Measurements from ENCODE around the gene FAM162A.

The FAM162A gene

DNA sequence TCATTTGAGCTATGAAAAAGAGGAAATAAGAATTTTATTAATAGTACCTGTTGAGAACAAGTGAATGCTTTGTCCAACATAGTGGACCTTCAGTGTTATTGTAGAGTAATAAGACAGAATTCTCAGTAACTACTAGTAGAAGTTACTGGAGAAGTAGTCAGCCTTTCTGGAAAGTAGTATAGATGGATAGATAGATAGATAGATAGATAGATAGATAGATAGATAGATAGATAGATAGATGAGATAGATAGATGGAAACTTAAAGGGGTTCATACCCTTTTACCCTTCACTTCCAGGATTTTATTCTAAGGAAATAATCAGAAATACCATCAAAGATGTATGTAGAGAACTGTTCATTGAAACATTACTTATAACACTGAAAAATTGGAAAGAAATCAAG is 5.2 kb downstream of the FAM162A start:
- no peak for DNase-seq (ENCODE audit: low read depth)

DNA sequence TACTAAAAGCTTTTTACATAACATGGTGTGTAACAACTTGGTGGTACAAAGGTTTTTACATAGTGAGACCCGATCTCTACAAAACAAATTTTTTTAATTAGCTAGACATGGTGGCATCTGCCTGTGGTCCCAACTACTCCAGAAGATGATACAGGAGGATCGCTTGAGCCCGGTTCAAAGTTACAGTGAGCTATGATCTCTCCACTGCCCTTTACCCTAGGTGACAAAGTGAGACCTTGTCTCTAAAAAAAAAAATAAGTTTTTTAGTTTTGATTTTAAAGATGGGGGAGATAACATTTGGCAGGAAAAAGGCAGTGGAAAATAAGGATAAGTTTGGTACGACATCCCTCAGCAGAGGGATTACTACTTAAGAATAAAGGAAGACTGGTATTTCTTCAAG is 5.9 kb downstream of the FAM162A start:
- no peak for DNase-seq (ENCODE audit: low read depth)

DNA sequence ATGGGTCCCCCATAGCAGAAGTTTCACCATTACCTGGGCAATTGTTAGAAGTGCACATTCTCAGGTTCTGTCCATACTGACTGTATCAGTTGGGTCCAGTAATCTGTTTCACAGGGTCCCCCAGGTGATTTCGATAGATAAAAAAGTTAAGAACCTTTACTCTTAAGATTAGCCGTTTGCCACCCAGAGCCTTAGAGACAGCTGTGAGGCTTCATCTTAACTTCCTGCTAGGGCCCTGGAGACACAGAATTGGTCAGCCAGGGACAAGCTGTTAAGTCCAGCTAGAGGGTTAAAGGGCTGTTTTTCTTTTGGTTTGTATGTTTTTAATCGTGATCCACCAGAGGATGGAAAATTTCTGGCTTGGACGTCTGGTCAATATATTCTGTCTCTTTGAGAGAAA is 6.7 kb downstream of the FAM162A start:
- DNase-seq (ENCODE audit: low read depth) = no peak

DNA sequence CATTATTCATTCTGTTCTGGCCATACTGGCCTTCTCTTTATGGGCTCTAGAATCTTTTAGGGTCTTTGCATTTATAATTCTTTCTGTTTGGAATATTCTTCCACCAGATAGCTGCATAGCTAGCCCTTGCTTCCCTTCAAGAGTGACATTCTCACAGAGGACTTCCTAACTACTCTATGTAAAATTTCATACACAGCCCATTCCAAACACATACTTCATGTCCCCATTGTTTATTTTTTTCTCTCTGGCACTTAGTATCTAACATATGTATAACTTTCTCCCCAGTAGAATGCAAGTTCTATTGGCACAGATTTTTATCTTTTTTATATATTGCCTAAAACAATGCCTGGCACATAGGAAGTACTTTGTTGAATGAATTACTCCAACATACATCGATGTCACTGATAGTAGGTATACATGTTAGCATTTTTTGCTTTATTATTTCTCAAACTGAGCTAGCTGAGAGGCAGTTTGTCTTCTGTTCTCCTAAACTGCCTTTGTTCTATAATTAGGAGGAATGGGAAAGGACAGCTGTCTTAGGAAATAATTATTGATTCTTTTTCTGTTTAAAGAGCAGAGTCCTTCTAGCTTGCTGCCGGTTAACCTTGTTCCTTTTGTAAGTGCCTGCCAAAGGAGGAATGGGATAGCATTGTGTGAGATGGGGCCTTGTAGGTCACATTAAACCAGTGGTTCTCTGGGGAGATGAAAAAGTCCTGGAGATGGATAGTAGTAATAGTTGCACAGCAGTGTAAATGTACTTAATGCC is 7.9 kb downstream of the FAM162A start:
- no peak for DNase-seq (ENCODE audit: low read depth)

DNA sequence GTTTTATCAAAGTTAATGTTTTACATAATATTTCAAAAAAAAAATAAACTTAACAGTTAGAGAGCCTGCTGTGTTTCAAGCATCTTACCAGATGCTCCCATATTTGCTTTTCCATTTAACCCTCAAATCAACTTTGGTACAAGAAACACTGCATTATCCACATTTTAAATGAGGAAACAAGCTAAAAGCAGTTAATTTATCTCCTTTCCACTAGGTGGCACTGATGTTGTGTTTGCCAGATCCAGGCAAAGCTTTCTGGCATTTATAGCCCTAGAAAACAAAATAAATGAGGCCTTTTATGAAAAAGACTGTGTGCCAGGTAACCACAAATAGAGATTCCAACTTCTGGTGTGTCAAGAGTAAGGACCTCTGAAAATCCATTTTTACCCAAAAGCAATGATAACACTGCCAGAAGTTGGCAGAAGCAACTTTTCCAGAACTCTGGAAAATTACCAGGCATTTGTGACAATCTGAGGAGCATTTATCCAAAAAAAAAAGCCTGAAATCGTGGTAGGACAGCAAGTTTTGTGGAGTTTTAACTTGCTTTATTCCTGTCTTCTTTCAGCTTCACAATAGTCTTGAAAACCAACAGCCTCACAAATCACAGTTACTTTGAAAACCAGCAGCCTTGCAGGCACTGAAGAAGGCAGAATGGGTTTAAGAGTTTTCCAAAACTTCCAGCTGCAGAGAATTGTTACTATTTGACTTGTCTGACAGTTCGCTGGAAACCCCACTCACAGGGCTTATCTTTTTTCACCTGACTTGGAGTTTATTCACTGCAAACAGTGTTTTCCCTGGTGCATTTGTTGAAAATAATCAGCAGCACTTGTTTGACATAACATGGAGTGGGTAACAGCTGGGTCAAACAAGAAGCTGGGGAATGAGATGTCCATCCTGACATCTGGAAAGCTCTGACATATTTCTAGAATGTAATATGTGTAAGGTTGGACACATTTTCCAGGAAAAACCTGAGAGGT is 9.2 kb downstream of the FAM162A start:
- DNase-seq (ENCODE audit: low read depth) = no peak

DNA sequence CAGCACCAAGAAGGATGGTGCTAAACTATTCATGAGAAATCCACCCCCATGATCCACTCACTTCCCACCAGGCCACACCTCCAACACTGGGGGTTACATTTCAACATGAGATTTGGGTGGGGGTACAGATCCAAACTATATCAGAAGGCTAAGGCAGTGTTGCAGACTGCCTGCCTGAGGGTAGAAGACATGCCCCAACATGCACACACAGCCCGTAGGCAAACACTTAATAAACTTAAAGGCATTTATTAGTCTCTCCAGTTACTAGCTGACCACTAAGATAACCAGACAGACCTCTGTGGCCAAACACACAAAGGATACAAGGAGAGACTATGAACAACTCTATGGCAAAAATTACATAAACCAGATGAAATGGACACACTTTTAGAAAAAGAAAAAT is 10.2 kb downstream of the FAM162A start:
- DNase-seq (ENCODE audit: low read depth) = no peak

DNA sequence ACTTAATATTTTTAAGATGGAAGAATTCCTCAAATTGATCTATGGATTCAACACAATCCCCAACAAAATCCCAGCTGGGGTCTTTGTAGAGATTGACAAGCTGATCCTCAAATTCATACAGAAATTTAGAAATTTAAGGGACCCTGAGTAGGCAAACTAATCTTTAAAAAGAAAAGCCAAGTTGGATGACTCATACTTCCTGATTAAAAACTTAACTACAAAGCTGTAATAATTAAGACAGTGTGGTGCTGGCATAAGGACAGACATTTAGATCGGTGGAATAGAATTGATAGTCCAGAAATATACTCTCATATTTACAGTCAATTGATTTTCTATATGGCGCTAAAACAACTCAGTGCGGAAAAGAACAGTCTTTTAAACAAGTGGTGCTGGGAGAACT is 11.6 kb downstream of the FAM162A start:
- no peak for DNase-seq (ENCODE audit: low read depth)

DNA sequence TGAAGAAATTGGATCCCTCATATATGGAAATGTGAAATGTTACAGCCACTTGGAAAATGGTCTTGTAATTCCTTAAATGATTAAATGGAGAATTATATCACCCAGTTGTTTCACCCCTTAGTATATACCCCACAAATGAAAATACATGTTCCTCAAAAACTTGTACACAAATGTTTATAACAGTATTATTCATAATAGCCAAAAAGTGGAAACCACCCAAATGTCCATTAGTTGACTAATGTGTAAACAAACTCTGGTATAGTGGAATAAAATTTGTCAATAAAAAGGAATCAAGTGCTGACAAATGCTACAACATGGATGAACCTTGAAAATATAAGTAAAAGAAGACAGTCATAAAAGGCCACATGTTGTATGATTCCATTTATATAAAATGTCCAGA is 12.5 kb downstream of the FAM162A start:
- no peak for DNase-seq (ENCODE audit: low read depth)

DNA sequence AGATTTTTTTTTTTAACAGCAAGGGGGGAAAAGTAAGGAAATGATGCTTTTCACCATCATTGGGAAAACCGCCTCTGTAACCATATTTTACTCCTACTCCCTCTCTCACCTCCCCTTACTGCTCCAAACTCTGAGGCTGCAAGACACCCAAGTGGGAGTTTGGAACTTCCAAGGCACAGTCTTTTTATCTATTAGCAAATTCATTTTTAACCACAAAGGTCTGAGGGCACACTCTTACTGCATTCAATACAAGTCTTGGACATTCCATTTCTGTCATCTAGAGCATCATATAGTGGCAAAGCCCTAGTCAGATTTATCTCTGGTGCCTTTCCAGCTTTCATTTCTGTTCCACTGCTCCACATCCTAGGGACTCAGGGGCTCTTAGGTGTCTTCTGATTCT is 13.2 kb downstream of the FAM162A start:
- no peak for DNase-seq (ENCODE audit: low read depth)

DNA sequence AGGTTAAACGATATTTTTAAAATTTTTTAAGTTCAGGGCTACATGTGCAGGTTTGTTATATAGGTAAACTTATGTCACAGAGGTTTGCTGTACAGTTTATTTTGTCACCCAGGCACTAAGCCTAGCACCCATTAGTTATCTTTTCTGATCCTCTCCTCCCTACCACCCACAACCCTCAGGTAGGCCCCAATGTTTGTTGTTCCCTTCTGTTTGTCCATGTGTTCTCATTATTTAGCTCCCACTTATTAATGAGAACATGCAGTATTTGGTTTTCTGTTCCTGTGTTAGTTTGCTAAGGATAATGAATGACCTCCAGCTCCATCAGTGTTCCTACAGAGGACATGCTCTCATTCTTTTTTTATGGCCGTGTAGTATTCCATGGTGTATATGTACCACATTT is 14.9 kb downstream of the FAM162A start:
- DNase-seq (ENCODE audit: low read depth) = no peak

DNA sequence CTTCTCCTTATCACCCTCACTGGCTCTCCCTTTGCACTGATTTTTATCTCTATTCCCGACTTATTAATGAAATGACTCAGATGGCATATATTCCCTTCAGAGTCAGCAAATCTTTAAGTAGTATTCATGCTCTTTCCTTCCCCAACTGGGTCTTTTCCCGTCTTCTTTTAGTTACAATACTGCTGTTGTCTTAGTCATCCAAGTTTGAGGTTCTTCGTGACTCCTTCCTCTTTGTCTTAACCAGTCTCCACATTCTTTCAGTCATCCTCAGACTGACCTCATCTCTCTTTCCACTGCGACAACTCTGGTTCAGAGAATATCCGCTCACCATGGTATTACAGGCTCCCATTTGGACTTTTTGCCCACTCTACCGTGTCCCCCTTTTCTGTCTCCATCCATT is 19.5 kb downstream of the FAM162A start:
- DNase-seq (ENCODE audit: low read depth) = no peak

DNA sequence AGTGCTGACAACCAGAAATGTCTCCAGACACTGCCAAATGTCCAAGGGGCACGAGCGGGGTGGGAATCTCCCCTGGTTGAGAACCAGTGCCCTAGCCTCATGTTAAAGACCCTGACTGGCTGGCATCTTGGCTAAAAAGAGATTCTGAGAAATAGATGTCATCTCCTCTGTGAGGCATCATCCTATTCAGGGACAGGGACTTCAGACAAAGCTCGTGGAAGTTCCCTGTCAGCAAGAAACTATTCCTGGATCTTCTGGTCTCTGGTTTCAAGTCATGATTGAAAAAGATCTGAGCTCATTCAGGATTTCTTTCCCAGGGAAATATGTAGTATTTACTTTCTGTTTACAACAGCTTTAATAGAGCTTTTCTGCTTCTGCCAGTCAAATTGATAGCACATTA is 21.0 kb downstream of the FAM162A start:
- DNase-seq (ENCODE audit: low read depth) = no peak

DNA sequence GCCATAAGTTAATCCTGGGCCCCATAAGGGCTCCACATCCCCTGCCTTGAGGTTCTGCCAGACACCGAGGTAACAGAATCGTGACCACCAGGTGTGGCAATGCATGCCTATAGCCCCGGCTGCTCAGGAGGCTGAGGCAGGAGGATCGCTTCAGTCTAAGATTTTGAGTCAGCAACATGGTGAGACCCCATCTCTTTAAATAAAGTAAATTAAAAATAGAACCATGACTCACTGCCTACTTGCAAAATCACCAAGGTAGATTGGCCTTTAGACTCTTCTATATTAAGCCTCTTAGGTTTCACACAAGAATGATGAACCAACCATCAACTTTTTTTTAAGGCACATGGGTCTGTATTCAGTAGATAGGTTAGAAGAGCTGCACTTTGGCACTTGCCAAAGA is 22.2 kb downstream of the FAM162A start:
- no peak for DNase-seq (ENCODE audit: low read depth)

DNA sequence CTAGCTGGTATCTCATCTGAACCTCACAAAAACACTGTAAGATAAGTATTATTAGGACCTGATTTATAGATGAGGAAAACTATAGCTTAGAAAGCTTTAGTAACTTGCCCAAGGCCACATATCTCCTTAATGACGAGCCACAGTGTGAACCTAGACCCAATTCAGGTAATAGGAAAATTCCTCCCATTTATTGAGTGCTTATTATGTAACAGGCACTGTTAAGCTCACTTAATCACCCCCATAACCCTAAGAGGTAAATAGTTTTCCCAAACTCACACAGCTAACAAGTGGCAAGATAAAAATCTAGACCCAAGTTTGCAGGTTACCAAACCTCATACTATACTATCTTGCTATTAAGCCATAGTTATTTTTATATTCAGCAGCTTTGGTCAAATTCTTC is 24.0 kb downstream of the FAM162A start:
- no peak for DNase-seq (ENCODE audit: low read depth)

DNA sequence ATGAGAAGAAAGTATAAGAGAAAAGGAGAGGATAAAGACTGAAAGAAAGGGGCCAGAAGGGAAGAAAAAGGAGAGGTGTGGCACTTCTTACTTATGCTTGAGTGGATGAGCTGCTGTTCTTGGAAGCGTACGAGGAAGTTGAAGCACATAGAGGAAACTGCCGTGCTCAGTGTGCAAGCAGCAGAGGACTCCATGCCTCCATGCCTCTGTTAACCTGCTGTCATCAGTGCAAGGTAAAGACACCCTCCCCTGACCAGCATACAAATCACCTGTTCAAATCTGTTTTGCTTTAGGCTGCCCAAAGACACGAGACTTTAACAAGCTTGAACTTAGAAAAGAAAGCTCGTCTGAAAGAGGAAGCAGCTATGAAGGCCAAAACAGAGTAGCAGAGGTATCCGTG is 25.5 kb downstream of the FAM162A start:
- DNase-seq (ENCODE audit: low read depth) = no peak

DNA sequence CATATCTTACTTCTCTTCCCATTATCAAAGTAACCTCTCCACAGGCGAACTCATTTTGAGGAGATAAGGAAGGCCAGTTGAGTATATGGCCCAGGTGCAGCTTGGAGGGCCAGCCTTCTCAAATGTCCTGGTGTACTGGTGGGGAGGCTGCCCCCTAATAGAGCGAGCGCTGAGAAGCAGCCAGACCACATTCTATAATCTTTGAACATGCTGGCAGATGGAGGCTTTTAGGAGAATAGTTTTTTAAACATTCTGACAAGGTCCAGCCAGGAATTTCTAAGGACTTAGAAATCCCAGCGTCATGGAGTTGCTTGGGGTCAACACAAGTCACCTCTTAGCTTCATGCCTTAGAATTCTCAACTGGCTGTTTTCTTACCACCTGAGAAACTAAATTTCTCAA is 26.1 kb downstream of the FAM162A start:
- DNase-seq (ENCODE audit: low read depth) = no peak

DNA sequence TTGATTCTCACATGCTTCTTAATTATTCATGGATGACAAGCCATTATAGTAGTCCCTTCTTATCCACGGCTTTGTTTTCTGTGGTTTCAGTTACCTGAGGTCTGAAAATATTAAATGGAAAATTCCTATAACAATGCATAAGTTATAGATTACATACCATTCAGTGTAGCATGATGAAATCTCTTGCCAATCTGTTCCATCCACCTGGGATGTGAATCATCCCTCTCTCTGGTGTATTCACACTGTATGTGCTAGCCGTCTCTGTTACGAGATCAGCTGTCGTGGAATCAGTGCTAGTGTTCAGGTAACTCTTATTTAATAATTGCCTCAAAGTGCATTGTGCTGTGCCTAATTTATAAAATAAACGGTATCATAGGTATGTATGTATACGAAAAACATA is 26.7 kb downstream of the FAM162A start:
- DNase-seq (ENCODE audit: low read depth) = no peak

DNA sequence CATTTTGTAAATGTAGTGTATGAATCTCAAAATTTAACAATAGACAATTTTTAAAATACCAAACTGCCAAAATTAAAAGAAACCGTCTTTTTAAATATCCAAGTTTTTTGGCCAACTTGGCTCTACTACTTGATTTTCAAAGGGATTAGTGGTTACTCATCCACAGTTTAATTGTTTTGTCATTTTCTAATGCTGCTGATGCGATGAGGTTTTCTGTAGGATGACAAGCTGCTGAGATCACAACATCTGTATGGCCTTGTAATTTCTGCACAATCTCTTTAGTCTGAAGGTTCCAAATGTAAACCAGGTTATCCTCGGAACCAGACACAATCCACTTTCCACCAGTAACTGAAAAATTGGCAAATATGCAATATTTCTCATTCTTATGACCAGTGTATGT is 30.4 kb downstream of the FAM162A start:
- DNase-seq (ENCODE audit: low read depth) = no peak

DNA sequence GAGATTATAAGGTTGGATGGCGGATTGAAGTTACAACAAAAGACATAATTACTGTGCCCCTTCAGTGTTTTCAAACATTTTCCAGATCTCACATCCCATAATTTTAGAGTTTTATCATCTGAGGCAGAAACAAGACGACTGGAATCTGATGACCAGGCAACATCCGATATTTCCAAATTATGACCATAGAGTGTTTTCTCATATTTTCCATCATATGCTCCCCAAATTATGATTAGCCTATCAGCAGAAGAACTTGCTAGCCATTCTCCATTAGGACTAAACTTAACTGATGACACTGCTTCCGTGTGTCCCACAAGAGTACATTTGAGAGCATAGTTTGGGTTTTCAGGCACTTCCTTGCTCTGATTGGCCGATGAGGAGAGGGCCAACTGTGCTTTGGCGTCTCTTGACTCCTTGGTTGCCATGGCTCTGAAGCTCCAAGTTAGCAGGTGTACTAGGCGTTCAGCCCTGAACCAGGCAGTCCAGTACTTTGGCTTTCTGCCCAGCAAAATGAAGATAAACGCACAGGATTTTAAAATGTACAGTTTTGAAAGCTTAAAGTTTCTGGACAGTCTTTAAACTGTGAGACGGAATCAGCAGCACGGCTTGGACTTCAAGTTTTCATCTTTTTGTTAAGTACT is 31.2 kb downstream of the FAM162A start:
- peak; percentile 22 for DNase-seq (ENCODE audit: low read depth)

DNA sequence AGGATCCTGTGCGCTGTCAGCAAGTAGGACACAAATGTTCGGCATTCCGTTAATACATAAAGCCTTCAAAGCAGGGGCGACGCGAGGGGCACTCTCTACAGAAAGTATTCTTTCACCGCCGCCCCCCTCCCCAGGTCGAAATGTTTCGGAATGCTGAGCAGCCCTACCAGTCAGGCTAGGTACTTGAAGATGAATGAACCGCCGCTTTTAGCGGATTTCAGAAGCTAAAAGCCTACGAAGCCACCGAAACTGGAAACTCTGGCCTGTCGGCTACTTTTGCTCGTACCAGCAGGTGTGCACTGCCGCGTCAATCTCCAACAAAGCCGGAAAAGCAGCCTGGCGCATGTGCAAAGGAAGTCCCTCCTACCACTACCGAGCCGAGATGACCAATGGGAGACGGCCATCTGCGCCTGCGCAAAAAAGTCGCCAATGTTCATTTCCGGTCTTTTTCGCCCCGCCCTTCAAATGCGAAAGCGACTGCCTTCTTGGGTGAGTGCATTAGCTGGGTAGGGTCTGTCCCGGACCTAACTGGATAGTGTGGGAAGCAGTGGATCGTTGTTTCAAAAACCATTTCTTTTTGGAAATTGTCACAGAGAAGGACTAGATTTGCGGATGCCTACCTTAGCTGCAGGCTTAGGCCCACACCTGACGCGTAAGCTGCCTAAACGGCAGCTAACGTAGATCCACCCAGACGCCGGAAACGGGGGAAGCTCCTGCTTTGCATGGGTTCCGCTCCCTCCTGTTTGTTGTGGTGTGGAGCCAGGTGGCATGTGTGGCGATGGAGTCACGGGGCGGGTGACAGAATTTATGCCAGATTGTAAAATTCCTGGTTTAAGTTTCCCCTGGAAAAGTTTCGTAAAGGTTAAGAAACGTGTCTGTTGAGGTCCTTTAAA is 32.0 kb downstream of the FAM162A start, which contains the start of gene WDR5B:
TSS of gene WDR5B (minus strand) at position 301 of the 893 bp plus-strand sequence. CDS start 534 bp downstream, outside the sequence.
- peak; percentile 99 for DNase-seq (ENCODE audit: low read depth)

DNA sequence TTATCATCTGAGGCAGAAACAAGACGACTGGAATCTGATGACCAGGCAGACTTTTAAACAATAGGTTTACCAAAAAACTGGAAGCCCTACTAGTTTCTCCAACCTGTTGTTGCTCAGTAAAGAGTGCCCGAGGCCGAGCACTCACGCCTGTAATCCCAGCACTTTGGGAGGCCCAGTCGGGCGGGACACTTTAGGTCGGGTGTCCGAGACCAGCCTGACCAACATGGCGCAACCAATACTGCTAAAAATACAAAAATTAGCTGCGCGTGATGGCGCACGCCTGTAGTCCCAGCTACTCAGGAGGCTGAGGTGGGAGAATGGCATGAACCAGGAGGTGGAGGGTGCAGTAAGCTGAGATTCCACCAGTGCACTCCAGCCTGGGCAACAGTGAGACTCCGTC is 33.0 kb downstream of the FAM162A start:
- DNase-seq (ENCODE audit: low read depth) = no peak

DNA sequence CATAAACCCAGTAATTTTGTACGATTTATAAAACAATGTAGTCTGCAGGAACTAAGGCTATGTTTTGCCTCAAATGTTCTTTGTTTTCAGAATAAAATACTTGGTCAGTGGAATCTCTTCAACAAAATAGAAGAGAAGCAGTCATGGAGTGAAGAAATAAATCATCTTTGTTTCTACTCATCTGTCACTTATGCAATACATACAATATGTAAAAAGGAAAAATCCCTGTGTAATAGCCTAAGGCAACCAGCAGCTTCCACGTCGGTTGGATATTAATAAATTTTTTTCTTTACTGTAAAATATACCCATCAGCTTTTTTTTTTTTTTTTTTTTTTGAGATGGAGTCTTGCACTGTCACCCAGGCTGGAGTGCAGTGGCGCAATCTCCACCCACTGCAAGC is 37.1 kb downstream of the FAM162A start:
- no peak for DNase-seq (ENCODE audit: low read depth)

Measured in activated T-cell treated with anti-CD3 and anti-CD28 coated beads for 1 hour (primary cell).